HL-60 (cell line): ENCODE data around the gene LMBRD1.

Experiments
- CTCF ChIP-seq: IDR thresholded peaks from one replicate; pipeline ENCODE4 v1.5.1; 2011; ENCODE audit warnings: low read length, control low read depth, inconsistent platforms; ENCODE audit not compliant: insufficient read depth
- GABPA ChIP-seq: IDR thresholded peaks from 2 replicates; pipeline ENCODE4 v1.6.1; 2012; ENCODE audit warnings: low read depth
- POLR2AphosphoS5 ChIP-seq: IDR thresholded peaks from 2 replicates; pipeline ENCODE4 v1.6.1; 2012; ENCODE audit warnings: low read depth
- REST ChIP-seq: IDR thresholded peaks from 2 replicates; pipeline ENCODE4 v1.6.1; 2012; ENCODE audit warnings: low read depth; ENCODE audit not compliant: insufficient replicate concordance
- SPI1 ChIP-seq: IDR thresholded peaks from 2 replicates; pipeline ENCODE4 v1.6.1; 2012; ENCODE audit warnings: low read depth, mild to moderate bottlenecking, borderline replicate concordance

DNA sequence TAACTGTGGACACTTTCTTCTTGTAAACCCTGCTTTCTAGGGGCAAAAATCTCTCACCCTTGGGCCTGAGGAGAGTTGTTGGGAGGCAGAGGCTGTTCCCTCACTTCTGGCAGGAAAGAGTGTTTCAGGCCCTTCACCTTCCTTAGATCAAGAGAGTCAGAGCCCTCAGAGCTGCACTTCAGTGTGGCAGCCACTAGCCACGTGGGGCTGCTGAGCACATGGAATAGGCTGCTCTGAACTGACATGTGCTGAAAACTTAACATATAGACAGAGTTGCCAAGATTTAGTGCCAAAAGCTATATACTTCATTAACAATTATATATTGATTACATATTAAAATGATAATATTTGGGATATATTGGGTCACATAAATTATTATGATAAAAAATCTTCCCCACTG, 4.4 kb upstream of the LMBRD1 start:
- no peak for TF ChIP-seq CTCF
- no peak for TF ChIP-seq POLR2AphosphoS5
- TF ChIP-seq REST, result no peak
- TF ChIP-seq GABPA, result no peak
- no peak for TF ChIP-seq SPI1
